PFSK-1 (cell line): ENCODE data around the gene SLC1A7.

Source experiments
- SIN3A ChIP-seq: IDR thresholded peaks from 2 replicates; pipeline ENCODE4 v1.6.1; 2012; ENCODE audit warnings: mild to moderate bottlenecking, low read length, moderate library complexity, borderline replicate concordance; ENCODE audit not compliant: insufficient read depth
- TF ChIP-seq, protein P1 (sequence below), 2 experiments: IDR thresholded peaks; 2 replicates each; pipeline versions ENCODE4 v1.6.1 to v1.8.0; 2011 to 2012; ENCODE audit warnings: low read depth in 2 of 2, low read length in 2 of 2, control low read depth in 1 of 2, inconsistent platforms in 1 of 2, mild to moderate bottlenecking in 1 of 2, moderate library complexity in 1 of 2; ENCODE audit not compliant: insufficient read depth in 1 of 2

DNA sequence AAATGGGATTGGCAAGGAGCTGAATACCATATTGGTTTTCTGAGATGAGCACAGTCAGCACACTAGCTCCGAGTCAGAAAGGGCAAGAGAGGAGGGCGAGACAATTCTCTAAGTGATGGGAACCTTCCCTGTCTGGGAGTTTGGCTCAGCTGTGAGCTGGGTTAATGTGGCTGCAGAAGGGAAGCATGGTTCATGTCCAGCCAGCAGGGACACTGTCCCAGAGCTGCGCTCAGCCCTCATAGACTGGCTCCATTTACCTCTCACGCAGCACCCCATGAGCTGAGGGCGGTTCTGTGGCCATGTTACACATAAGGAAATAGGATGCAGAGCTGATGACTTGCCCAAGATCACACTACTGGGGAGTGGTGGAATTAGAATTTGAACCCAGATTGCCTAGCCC lies 38.5 kb upstream of the SLC1A7 start:
- TF ChIP-seq, protein P1, sequence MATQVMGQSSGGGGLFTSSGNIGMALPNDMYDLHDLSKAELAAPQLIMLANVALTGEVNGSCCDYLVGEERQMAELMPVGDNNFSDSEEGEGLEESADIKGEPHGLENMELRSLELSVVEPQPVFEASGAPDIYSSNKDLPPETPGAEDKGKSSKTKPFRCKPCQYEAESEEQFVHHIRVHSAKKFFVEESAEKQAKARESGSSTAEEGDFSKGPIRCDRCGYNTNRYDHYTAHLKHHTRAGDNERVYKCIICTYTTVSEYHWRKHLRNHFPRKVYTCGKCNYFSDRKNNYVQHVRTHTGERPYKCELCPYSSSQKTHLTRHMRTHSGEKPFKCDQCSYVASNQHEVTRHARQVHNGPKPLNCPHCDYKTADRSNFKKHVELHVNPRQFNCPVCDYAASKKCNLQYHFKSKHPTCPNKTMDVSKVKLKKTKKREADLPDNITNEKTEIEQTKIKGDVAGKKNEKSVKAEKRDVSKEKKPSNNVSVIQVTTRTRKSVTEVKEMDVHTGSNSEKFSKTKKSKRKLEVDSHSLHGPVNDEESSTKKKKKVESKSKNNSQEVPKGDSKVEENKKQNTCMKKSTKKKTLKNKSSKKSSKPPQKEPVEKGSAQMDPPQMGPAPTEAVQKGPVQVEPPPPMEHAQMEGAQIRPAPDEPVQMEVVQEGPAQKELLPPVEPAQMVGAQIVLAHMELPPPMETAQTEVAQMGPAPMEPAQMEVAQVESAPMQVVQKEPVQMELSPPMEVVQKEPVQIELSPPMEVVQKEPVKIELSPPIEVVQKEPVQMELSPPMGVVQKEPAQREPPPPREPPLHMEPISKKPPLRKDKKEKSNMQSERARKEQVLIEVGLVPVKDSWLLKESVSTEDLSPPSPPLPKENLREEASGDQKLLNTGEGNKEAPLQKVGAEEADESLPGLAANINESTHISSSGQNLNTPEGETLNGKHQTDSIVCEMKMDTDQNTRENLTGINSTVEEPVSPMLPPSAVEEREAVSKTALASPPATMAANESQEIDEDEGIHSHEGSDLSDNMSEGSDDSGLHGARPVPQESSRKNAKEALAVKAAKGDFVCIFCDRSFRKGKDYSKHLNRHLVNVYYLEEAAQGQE (IDR thresholded peaks at IDR 0.05; ENCODE audit: insufficient read depth in 1 of 2, low read depth in 2 of 2, low read length in 2 of 2): no peak
- no peak for TF ChIP-seq SIN3A
